Esophagus mucosa (tissue), 1 donor: ENCODE data around the gene KCNG3. TPM values are rescaled to one million over a fixed set of nuclear protein-coding genes. Genes with fewer than 3 reads are reported as not detected.
A peak's percentile ranks its signal among the peaks of the same experiment; 100 is the strongest.

Experiments
- ATAC-seq: fragments of 200-7000 bp; cut with Tn5 transposase; one replicate; pipeline ENCODE4 v1.9.1; 2020
- total RNA-seq: library from RNA; stranded (reverse); gene quantifications from one replicate; pipeline ENCODE4 v1.2.4, GENCODE V29; 2023
- donor health status: DM: yes; HTN: yes; CAD: no.

The KCNG3 gene
- total RNA-seq, 1 donor from 2014 or later, result 0.12 TPM

DNA sequence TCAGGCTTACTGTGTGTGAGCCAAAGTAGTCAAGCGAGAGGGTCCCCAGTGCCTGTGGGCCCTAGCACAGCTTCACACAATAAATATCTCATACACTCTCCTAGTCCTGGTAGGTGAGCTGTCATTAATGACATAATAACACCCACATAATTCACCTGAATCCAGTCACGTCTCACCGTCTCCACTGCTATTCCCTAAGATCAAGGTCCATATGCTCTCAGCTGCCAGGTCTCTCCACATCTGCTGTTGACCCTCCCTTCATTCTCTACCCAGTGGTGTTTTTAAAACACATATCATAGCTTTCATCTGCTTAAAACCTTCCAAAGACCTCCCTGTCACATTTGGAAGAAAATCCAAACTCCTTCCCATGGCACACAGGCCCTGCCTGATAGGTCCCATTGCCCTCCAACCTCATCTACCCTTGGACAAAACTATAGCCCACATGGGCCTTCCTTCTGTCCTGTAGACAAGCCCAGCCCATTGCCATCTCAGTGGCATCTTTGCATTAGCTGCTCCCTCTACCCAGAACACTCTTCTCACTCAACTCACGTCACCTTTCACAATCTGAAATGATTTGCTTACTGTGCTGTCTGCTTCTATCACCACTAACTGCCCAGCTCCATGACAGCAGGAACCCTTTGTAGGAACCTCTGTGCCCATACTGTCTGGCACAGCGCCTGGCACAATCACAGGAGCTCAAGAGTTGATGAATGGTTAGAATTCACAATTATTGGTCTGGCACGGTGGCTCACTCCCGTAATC lies 7.5 kb downstream of the KCNG3 start:
- ATAC-seq, result no peak

DNA sequence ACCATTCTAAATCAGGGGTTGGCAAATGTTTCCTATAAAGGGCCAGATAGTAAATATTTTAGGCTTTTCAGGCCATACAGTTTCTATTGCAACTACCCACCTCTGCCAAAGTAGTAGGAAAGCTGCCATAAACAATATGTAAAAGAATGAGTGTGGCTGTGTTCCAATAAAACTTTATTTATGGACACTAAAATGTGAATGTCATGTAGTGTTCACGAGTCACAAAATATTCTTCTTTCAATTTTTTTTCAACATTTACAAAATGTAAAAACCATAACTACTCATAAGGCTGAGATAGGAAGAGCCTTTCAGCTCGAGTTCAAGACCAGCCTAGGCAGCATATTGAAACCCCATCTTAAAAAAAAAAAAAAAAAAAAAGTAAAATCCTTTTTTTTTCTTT lies 13.4 kb downstream of the KCNG3 start:
- ATAC-seq, result no peak

DNA sequence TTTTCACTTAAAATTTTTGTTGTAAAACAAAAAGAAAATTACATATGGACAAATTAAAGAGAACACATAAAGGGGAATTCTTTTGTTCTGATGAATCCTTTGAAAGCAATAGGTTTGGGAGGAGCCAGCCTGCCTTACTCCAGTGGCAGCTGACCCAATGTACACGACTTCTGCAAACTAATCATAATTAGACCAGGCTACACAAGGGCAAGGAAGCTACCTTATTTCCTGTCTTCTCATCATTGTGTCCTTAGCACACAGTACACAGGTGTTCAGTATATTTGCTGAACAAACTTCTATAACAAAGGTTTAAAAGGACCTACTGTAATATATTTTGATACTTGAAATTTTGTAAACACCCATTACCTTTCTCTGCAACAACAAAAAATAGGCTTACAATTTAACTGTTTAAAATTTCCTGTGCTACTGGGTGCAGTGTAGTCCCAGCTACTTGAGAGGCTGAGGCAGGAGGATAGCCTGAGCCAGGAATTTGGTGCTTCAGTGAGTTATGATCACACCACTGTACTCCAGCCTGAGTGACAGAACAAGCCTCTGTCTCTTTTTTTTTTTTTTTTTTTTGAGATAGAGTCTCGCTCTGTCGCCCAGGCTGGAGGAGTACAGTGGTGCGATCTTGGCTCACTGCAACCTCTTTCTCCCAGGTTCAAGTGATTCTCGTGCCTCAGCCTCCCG lies 18.9 kb downstream of the KCNG3 start:
- ATAC-seq, result no peak

DNA sequence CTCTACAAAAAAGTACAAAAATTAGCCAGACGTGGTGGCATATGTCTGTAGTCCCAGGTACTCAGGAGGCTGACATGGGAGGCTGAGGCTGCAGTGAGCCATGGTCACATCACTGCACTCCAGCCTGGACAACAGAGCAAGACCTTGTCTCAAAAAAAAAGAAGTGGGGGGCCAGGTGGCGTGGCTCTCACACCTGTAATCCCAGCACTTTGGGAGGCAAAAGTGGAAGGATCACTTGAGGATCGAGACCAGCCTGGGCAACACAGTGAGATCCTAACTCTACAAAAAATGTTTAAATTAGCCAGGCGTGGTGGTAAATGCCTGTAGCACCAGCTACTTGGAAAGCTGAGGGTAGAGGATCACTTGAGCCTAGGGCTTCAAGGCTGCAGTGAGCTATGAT lies 23.1 kb downstream of the KCNG3 start:
- ATAC-seq, result no peak

DNA sequence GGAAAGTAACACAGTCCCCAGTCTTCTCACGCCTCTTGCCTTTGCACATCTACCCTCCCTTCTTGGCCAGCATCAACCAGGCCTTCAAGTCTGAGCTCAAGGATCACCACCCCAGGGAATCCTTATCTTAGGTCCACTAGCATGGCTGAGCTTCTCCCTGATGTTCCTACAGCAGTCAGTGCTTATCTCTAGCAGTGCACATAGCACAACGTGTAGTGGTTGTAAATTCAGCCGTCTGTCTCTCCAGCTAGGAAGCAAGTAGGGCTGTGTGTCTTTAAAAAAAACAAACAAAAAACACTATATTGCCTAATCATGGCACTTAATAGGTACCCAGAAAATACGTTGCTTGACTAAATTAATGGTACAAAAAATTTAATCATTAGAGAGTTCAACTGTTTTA lies 29.2 kb downstream of the KCNG3 start:
- no peak for ATAC-seq

DNA sequence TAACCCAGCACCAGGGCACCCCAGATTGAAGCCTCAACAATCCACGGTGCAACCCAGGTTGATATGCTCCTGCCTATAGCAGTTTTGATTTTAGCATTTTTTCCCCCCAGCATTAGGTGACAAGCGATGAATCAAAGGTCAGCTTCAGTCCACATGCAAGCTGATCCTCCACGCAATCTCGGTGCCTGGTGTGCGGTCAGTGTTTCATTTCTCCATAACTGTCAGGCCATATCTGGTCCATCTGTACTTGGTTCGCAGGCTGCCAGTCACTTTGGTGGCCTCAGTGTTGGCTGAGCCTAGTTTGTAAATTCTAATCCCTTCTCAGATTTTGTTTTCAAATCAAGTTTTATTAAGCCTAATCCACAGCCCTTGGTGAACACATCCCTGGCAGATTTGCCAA lies 30.2 kb downstream of the KCNG3 start:
- no peak for ATAC-seq

DNA sequence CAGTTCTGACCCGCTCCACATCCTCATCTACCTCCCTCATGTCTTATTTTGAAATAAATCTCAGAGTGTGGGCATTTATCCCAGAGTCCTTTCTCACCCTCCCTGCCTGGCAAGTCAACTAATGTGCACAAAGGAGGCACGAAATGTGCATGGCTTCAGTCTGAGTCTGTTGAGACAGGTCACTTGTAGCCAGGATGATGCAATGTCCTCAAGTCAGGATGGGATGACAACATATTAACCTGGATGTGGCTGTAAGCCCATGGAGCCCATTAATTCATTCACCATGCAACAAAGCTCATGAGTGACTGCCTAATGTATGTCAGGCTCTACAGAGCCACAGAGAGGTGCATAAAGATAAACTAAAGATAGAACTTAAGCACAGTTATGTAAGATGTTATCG lies 34.5 kb downstream of the KCNG3 start:
- peak; percentile 60 for ATAC-seq

DNA sequence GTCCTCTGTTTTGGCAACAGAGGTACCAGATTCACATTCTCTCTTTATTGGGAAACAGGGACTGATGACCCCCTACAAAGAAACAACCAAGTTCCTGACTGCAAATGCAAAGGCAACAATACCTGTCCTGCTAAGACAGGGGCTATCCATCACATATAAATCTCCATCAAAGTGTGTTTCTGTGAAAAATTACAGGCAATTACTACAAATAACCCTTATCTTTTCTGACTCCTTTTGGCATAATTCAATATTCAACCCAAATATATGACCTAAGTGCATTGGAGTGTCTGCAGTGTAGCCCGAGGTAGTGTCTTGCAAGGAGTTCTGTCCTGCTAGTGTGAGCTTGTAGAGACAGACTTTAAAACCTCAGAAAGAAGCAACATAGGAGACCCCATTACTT lies 35.4 kb downstream of the KCNG3 start:
- ATAC-seq, result no peak

DNA sequence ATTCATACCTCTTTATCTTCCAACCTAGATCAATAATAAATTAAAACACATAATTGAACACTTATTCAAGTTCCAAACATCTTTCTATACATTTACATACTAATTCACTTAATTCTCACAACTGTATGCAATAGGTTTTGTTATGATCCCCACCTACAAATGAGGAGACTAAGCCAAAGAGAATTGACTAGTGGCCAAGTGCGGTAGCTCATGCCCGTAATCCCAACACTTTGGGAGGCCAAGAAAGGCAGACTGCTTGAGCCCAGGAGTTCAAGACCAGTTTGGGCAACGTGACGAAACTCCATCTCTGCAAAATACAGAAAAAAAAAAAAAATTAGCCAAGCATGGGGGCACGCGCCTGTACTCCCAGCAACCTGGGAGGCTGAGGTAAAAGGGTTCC lies 36.8 kb downstream of the KCNG3 start:
- ATAC-seq, result no peak

DNA sequence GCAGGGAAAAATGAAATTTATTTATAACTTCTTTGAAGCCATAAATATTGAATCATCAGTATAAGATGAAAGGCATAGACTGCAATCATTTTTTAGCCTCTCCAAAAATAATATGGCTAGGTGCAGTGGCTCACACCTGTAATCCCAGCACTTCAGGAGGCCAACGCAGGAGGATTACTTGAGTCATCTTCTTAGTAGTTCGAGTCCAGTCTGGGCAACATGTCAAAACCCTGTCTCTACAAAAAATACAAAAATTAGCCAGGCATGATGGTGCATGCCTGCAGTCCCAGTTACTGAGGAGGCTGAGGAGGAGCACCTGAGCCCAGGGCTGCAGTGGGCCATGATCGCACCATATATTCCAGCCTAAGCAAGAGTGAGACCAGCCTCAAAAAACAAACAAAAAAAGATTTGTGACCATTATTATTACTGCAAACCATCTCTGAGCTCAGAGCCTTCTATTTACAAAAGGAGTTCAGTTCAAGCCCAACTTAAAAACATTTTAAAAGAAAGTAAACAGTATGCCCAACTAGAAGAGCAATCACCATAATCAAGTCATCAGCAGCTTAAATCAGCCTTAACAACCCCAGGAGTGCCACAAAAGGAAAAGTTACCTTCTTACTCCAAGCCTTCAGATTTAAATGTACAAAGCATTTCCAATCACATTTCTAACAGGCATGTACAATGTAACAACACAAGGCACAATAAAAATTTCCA lies 37.5 kb downstream of the KCNG3 start:
- ATAC-seq, result peak; percentile 42

DNA sequence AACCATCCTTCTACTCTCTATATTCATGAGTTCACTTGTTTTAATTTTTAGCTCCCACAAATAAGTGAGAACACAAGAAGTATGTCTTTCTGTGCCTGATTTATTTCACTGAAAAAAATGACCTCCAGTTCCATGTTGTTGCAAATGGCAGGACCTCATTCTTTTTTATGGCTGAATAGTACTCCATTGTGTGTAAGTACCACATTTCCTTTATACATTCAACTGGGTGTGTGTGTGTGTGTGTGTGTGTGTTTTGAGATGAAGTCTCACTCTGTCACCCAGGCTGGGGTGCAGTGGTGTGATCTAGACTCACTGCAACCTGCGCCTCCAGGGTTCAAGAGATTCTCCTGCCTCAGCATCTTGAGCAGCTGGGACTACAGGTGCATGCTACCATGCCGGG lies 41.2 kb downstream of the KCNG3 start:
- no peak for ATAC-seq

DNA sequence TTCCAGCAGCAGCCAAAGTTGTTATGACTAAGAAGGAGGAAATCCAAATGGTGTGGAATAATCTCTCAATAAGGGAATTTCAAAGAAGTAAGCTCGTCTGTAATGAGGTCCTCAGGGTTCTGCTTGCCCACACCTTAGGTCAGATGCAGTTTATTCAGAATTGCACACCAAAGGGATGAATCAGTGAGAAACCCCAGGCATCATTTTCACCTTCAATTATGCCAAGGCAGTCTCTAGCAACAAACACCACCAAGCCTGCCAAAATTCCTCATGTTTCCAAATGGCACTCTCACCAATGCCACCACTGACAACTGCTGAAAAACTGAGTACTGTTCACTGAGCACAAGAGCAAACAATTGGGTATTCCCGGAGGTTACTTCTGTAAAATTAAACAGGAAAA lies 43.6 kb downstream of the KCNG3 start:
- ATAC-seq, result no peak

DNA sequence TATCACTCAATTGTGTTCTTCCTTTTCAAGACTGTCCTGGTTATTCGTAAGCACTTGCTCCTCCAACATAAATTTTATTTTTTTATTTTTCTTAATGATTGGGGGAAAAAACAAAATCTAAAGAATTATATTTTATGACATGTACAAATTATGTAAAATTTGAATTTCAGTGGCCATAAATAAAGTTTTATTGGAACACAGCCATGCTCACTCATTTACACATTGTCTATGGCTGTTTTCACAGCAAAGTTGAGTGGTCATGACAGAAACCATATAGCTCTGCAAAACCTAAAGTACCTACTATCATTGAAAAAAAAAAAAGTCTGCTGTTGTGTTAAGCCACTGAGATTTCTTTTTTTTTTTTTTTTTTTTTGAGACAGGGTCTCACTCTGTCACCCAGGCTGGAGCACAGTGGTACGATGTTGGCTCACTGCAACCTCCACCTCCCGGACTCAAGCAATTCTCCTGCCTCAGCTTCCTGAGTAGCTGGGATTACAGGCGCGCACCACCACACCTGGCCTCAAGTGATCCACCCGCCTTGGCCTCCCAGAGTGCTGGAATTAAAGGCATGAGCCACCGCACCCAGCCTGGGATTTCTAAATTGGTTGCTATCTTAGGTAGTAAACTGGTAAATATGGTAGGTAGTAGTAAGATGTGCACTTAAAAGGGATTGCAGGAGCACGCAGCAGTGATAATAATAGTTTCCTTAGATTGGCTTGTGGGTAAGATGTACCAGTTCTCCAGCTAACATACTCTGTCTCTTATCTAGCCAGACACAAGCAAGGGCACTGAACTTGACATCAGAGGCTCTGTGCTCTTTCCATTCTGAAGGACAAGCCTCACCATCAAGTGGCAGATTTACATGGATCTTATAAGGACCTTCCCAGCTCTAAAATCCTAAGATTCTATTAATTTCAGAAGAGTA lies 44.4 kb downstream of the KCNG3 start:
- ATAC-seq, result no peak

DNA sequence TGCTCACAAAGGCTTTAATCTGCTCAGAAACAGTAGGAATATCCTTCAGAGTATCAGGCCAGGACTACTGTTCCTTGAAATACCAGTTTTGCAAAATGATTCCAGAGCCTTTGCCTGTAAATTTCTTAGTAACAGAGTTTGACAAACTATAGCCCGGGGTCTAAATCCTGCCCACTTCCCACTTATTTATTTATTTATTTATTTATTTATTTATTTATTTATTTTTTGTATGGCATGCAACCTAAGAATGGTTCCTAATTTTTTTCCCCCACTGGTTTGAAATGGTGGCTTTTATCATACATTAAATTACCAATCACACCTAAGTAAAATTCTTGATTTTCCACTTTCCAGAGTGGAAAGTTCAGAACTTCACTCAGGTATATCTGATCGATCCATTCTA lies 45.6 kb downstream of the KCNG3 start:
- no peak for ATAC-seq

DNA sequence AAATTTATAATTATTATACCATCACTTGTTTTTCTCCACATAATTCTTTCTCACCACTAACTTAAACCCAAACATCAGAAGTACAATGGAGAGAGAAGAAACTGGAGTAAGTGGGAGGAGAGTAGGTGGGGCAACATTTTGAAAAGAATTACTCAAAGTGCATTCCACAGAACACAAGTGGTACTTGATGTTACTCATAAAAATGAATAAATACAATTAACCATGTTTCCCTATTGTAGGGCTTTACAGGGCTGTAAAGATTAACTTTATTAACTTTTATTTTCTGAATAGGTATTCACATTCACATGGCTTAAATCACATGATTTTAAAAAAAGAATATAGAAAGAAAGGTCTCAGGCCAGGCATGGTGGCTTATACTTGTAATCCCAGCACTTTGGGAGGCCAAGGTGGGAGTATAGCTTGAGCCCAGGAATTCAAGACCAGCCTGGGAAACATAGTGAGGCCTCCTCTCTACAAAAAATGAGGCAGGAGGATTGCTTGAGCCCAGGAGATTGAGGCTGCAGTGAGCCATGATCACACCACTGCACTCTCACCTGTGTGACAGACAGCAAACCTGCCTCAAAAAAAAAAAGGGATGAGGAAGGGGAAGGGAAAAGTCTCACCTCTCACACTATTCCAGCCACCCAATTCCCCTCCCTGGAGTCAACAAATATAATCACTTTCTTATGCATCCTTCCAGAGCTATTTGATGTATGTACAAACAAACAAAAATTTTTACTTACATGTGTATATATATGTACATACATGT lies 47.1 kb downstream of the KCNG3 start:
- no peak for ATAC-seq

DNA sequence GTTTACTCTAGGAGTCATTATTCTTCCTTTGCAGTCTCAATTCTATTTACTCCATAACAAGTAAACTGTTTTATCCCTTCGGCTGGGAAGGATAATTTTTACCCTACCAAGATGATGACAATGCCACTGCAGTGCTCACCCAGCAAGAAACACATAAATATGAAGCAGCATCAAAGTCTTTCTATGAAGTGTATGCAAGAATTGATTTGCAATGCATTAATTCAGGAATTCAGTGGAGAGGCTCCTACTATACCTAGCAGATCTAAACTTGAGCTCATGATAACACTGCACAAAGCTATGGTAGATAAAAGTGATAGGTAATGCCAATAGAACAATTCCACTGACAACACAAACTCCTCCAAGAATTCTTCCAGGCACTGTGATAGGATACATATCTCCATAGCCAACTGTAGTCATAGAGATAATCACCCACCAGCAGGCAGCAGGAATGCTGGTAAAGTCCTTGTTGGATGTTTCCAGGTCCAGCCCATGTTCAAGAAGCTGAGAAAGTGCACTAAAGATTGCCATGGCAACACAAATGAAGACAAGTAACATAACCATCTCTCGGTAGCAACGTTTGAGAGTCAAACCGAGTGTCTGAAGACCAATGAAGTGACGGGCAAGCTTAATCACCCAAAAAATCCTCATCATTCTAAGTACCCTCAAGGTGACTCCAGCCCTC lies 49.9 kb downstream of the KCNG3 start:
- no peak for ATAC-seq

DNA sequence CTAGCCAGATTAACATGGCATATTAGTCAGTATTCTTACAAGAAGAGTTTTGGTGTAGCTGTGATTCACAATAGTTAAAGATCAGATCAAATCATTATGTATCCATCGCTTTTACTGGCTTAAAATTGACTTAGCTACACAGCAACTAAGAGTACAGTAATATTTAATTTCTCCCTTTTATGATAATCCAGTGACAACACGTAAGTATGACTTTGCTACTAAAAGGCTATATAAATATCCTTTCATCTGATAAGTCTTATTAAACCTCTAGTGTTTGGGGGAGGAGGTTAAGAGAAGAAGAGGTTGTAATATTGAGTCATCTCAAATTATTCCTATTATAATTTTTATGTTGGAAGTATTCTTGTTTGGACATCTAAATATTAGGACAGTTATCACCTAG lies 51.0 kb downstream of the KCNG3 start:
- no peak for ATAC-seq

DNA sequence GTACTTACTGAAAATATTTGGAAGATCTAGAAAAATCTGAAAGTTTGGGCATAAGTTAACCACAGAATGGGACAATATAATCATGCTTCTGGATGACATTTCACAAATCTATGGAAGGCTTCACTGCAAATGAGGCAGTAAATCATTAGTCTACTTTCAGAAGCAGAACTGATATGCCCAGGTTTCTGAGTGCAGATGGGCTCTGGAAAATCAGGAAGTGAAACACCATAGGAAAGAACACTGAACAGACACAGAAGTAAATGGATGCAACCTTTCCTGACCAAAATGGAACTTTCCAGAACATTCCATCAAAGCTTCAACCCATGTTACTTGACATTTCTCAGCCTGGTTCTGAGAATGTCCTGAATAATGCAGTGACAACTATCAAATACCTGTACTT lies 55.1 kb downstream of the KCNG3 start:
- no peak for ATAC-seq

DNA sequence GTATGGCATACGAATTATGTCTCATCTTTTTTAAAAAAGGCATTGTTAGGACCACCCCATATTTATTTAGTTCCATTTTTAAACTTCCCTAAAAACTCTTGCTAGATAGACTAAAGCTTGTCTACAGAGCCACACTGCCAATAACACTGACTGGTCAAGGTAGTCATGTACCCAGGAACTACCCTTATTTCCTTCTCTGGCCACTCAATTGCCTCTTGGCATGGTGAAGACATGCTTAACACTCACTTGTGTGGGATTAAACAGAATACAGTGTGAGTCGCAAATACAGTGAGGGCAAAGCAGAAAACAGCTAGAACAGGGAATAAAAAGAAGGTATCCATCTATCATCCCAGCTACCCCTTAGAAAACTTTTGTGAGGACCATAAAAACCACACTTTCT lies 57.4 kb downstream of the KCNG3 start:
- no peak for ATAC-seq

DNA sequence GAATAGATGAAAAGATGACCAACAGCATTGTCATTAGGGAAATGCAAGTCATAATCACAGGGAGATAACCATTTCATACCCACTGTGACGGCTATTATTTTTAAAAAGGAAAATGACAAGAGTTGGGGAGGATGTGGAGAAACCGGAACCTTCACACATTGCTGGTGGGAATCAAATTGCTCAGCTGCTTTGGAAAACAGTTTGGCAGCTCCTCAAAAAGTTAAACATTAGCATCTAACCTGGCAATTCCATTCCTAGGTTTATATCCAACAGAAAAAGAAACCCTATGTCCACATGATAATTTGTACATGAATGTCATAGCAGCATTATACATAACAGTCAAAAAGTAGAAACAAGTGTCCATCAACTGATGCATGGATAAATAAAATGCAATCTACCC lies 58.2 kb downstream of the KCNG3 start:
- ATAC-seq, result no peak

DNA sequence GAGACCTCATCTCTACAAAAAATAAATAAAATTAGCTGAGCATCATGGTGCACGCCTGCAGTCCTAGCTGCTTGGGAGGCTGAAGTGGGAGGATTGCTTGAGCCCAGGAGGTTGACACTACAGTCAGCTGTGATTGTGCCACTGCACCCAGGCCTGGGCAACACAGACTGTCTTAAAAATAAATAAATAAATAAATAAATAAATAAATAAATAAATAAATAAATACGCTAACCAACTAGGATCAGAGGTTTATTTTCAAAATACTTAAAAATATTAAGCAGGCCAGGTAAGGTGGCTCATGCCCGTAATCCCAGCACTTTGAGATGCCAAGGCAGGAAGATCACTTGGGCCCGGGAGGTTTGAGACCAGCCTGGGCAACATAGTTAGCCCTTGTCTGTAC lies 63.6 kb downstream of the KCNG3 start:
- ATAC-seq, result no peak
